SK-N-SH (cell line): ENCODE measurements around the gene LOXHD1. TPM values are rescaled to one million over a fixed set of nuclear protein-coding genes. Genes with fewer than 3 reads are reported as not detected.

Source experiments
- CTCF ChIA-PET: fragments of 300-600, 350-600 bp; formaldehyde crosslinking; extraction: SDS; loops from one replicate; lab custom pipeline; 2021; lab: Yijun Ruan, JAX
- POLR2A ChIA-PET: fragments of 350-600 bp; sonication (Branson Sonifier 250); formaldehyde crosslinking; extraction: SDS; loops from one replicate; lab custom pipeline; 2020; ENCODE audit warnings: antibody characterized with exemption, inconsistent platforms; lab: Yijun Ruan, JAX
- DNase-seq: peaks from one replicate; pipeline ENCODE4 v3.0.0; 2012
- H2AFZ ChIP-seq: fragments of 200-600 bp; sonication (generic); 2 replicates; pipeline ENCODE4 v1.8.1; 2016; ENCODE audit warnings: antibody characterized with exemption, mild to moderate bottlenecking, low read depth
- H3F3A ChIP-seq: fragments of 200-600 bp; sonication (generic); replicated peaks from 2 replicates; pipeline ENCODE3; 2016; ENCODE audit warnings: antibody characterized with exemption, mild to moderate bottlenecking; ENCODE audit not compliant: insufficient read depth
- H3K27ac ChIP-seq, 2 experiments: fragments of 200-500 bp in 1 of 2; fragments of 200-600 bp in 1 of 2; sonication (Bioruptor generic) in 1 of 2; sonication (generic), shearing (Covaris generic) in 1 of 2; 2 replicates each; pipeline versions ENCODE4 v1.5.1 to v1.6.1; 2014 to 2016; ENCODE audit warnings: low read depth in 2 of 2, inconsistent platforms in 1 of 2, low read length in 1 of 2, mild to moderate bottlenecking in 1 of 2, mixed read lengths in 1 of 2
- H3K27me3 ChIP-seq: fragments of 200-600 bp; sonication (generic), shearing (Covaris generic); 2 replicates; pipeline ENCODE4 v1.6.1; 2016; ENCODE audit warnings: mixed run types; ENCODE audit not compliant: insufficient read depth
- H3K36me3 ChIP-seq, 2 experiments: fragments of 200-500 bp in 1 of 2; fragments of 200-600 bp in 1 of 2; sonication (Bioruptor generic) in 1 of 2; sonication (generic) in 1 of 2; replicated peaks in 1 of 2; 2 replicates each; pipeline versions ENCODE3 to v1.5.1; 2014 to 2016; ENCODE audit warnings: low read length in 1 of 2, mild to moderate bottlenecking in 1 of 2; ENCODE audit not compliant: insufficient read depth in 2 of 2, control insufficient read depth in 1 of 2
- H3K4me1 ChIP-seq, 2 experiments: fragments of 200-500 bp in 1 of 2; fragments of 200-600 bp in 1 of 2; sonication (Bioruptor generic) in 1 of 2; sonication (generic), shearing (Covaris generic) in 1 of 2; 2 replicates each; pipeline versions ENCODE4 v1.5.1 to v1.6.1; 2014 to 2016; ENCODE audit warnings: low read depth in 1 of 2, low read length in 1 of 2, mixed run types in 1 of 2; ENCODE audit not compliant: insufficient read depth in 2 of 2, control insufficient read depth in 1 of 2
- H3K4me2 ChIP-seq: fragments of 200-600 bp; sonication (generic), shearing (Covaris generic); 2 replicates; pipeline ENCODE4 v1.6.1; 2017; ENCODE audit warnings: mixed run types
- H3K4me3 ChIP-seq, 2 experiments: fragments of 200-500 bp in 1 of 2; fragments of 200-600 bp in 1 of 2; sonication (Bioruptor generic) in 1 of 2; sonication (generic), shearing (Covaris generic) in 1 of 2; 2 replicates each; pipeline versions ENCODE4 v1.5.1 to v1.8.1; 2014 to 2016; ENCODE audit warnings: low read depth in 2 of 2, inconsistent platforms in 1 of 2, low read length in 1 of 2, mild to moderate bottlenecking in 1 of 2, mixed read lengths in 1 of 2, moderate library complexity in 1 of 2
- H3K79me2 ChIP-seq: fragments of 200-600 bp; sonication (generic); 2 replicates; pipeline ENCODE4 v1.8.1; 2017; ENCODE audit warnings: mild to moderate bottlenecking; ENCODE audit not compliant: insufficient read depth
- H3K9ac ChIP-seq: fragments of 200-600 bp; sonication (generic); 2 replicates; pipeline ENCODE4 v1.6.1; 2017; ENCODE audit warnings: mixed run types
- H3K9me2 ChIP-seq: fragments of 200-600 bp; sonication (generic); 2 replicates; pipeline ENCODE4 v1.6.1; 2017; ENCODE audit warnings: mixed run types
- H3K9me3 ChIP-seq: fragments of 200-600 bp; sonication (generic); 2 replicates; pipeline ENCODE4 v1.6.1; 2017; ENCODE audit warnings: mixed run types, mild to moderate bottlenecking, moderate library complexity
- H4K20me1 ChIP-seq: fragments of 200-600 bp; sonication (generic); 2 replicates; pipeline ENCODE4 v1.6.1; 2017; ENCODE audit warnings: mild to moderate bottlenecking, mixed run types; ENCODE audit not compliant: insufficient read depth
- CHD2 ChIP-seq: fragments of 150-350 bp; IDR thresholded peaks from 2 replicates; pipeline ENCODE4 v1.6.1; 2018; ENCODE audit warnings: low read length; ENCODE audit not compliant: partially characterized antibody
- ELF1 ChIP-seq: IDR thresholded peaks from 2 replicates; pipeline ENCODE4 v1.4.0; 2012
- EZH2phosphoT487 ChIP-seq: fragments of 200-600 bp; sonication (generic); IDR thresholded peaks from 2 replicates; pipeline ENCODE4 v1.6.1; 2017; ENCODE audit warnings: low read depth, mixed run types, mild to moderate bottlenecking, antibody characterized with exemption, moderate library complexity, borderline replicate concordance
- FOSL2 ChIP-seq: IDR thresholded peaks from 2 replicates; pipeline ENCODE4 v1.4.0; 2012; ENCODE audit warnings: low read depth, mild to moderate bottlenecking, moderate library complexity, borderline replicate concordance
- FOXJ3 ChIP-seq: sonication (generic); formaldehyde crosslinking; IDR thresholded peaks from 2 replicates; pipeline ENCODE4 v1.5.1; 2020; ENCODE audit warnings: mild to moderate bottlenecking, missing genetic modification reagents
- FOXM1 ChIP-seq: IDR thresholded peaks from 2 replicates; pipeline ENCODE4 v1.4.0; 2012; ENCODE audit warnings: low read depth, mild to moderate bottlenecking
- GABPA ChIP-seq: IDR thresholded peaks from 2 replicates; pipeline ENCODE4 v1.4.0; 2012; ENCODE audit warnings: low read depth, mild to moderate bottlenecking
- GATA2 ChIP-seq: sonication (generic); formaldehyde crosslinking; IDR thresholded peaks from 2 replicates; pipeline ENCODE4 v1.5.0; 2020; ENCODE audit warnings: mild to moderate bottlenecking, missing genetic modification reagents
- JUND ChIP-seq: IDR thresholded peaks from 2 replicates; pipeline ENCODE4 v1.4.0; 2012
- MEF2A ChIP-seq: IDR thresholded peaks from 2 replicates; pipeline ENCODE4 v1.4.0; 2012; ENCODE audit warnings: low read depth, borderline replicate concordance
- MXI1 ChIP-seq: IDR thresholded peaks from 2 replicates; pipeline ENCODE4 v1.6.1; 2012; ENCODE audit warnings: mild to moderate bottlenecking, low read depth, low read length, improper control_type of control experiment
- POLR2AphosphoS5 ChIP-seq: IDR thresholded peaks from 2 replicates; pipeline ENCODE4 v1.6.1; 2012; ENCODE audit warnings: low read depth, low read length
- RAD21 ChIP-seq: IDR thresholded peaks from 2 replicates; pipeline ENCODE4 v1.6.1; 2012; ENCODE audit warnings: mild to moderate bottlenecking, low read length
- RXRA ChIP-seq: IDR thresholded peaks from 2 replicates; pipeline ENCODE4 v1.4.0; 2012; ENCODE audit warnings: low read depth, mild to moderate bottlenecking, borderline replicate concordance
- SIN3A ChIP-seq: IDR thresholded peaks from 2 replicates; pipeline ENCODE4 v1.6.1; 2012; ENCODE audit warnings: low read depth, mild to moderate bottlenecking, low read length, moderate library complexity, borderline replicate concordance
- TEAD4 ChIP-seq: IDR thresholded peaks from 2 replicates; pipeline ENCODE4 v1.4.0; 2012; ENCODE audit warnings: mild to moderate bottlenecking, borderline replicate concordance; ENCODE audit not compliant: insufficient read depth
- YY1 ChIP-seq: IDR thresholded peaks from 2 replicates; pipeline ENCODE4 v1.4.0; 2012; ENCODE audit warnings: low read depth, mild to moderate bottlenecking
- WGBS: methylation state at CpG from one replicate; pipeline ENCODE4 v1.1.6; 2017; ENCODE audit warnings: low lambda C conversion rate; 5-methylcytosine and 5-hydroxymethylcytosine counted together
- polyA plus RNA-seq, 3 experiments: library from polyadenylated mRNA; depleted of rRNA; stranded (reverse); fragments of >200 nt; gene quantifications; 2 replicates each; pipeline ENCODE4 v1.2.3, GENCODE V29; 2012
- TF ChIP-seq, protein P1 (sequence below): IDR thresholded peaks from 2 replicates; pipeline ENCODE4 v1.6.1; 2012; ENCODE audit warnings: mild to moderate bottlenecking, low read depth, low read length, moderate library complexity
- TF ChIP-seq, protein P2 (sequence below): IDR thresholded peaks from 2 replicates; pipeline ENCODE4 v1.4.0; 2012; ENCODE audit warnings: low read depth, borderline replicate concordance
- TF ChIP-seq, protein P3 (sequence below): fragments of 150-350 bp; IDR thresholded peaks from 2 replicates; pipeline ENCODE4 v1.6.1; 2017; ENCODE audit warnings: antibody characterized with exemption, low read length, low read depth, borderline replicate concordance

The LOXHD1 gene
- polyA plus RNA-seq, 1 of the 3 experiments (the other 2 are of a cell fraction): not detected

DNA sequence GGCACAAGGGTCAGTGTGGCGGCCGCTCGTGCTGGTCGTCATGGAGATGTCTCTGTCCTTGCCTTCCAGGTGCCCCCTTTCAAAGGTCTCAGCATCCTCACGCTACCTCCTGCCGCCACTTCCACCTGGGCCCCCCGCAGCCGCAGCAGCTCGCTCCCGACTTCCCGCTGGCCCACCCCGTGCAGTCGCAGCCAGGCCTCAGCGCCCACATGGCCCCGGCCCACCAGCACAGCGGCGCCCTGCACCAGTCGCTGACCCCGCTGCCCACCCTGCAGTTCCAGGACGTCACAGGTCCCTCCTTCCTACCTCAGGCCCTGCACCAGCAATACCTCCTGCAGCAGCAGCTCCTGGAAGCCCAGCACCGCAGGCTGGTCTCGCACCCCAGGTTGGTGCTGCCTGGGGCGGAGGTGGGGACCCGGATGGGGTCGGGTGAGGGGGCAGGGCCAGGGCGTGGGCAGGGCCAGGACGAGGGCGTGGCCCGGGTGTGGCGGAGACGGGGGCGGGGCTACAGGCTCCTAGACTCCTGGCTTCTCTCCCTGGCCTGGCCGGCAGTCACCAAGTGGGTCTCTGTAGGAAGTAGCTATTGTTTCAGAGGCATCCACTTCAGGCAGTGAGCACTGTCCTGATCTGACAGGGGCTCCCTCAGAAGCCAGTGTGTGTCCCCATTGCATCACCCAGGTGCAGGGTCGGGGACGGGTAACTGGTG lies 223.7 kb downstream of the LOXHD1 start:
- no peaks in the 10 kb centered on the region for H3K9me3 ChIP-seq
- no peaks in the 10 kb centered on the region for H3K36me3 ChIP-seq
- no peak overlapping the region for H3K4me3 ChIP-seq
- H3K4me1 ChIP-seq: peaks cover 0 to 42% of the 10 kb centered on the region in 2 experiments; a peak in 2 of 4 replicates
- POLR2A ChIA-PET: no interaction called here
- no peaks in the 10 kb centered on the region for H3K9me2 ChIP-seq
- H3K9ac ChIP-seq: no peak overlapping the region
- no peaks in the 10 kb centered on the region for H4K20me1 ChIP-seq
- no peaks in the 10 kb centered on the region for H3F3A ChIP-seq
- no peaks in the 10 kb centered on the region for H3K27me3 ChIP-seq
- H3K4me2 ChIP-seq: no peak overlapping the region
- H3K27ac ChIP-seq: no peak overlapping the region; a peak in 1 of 4 replicates
- DNase-seq: no peak
- no peak for TF ChIP-seq SIN3A
- no peak for TF ChIP-seq POLR2AphosphoS5
- no peak for TF ChIP-seq FOXM1
- TF ChIP-seq RXRA: no peak
- TF ChIP-seq FOXJ3 (CRISPR knock-in tag): no peak
- TF ChIP-seq MXI1: no peak
- no peak for TF ChIP-seq JUND
- TF ChIP-seq, protein P1, sequence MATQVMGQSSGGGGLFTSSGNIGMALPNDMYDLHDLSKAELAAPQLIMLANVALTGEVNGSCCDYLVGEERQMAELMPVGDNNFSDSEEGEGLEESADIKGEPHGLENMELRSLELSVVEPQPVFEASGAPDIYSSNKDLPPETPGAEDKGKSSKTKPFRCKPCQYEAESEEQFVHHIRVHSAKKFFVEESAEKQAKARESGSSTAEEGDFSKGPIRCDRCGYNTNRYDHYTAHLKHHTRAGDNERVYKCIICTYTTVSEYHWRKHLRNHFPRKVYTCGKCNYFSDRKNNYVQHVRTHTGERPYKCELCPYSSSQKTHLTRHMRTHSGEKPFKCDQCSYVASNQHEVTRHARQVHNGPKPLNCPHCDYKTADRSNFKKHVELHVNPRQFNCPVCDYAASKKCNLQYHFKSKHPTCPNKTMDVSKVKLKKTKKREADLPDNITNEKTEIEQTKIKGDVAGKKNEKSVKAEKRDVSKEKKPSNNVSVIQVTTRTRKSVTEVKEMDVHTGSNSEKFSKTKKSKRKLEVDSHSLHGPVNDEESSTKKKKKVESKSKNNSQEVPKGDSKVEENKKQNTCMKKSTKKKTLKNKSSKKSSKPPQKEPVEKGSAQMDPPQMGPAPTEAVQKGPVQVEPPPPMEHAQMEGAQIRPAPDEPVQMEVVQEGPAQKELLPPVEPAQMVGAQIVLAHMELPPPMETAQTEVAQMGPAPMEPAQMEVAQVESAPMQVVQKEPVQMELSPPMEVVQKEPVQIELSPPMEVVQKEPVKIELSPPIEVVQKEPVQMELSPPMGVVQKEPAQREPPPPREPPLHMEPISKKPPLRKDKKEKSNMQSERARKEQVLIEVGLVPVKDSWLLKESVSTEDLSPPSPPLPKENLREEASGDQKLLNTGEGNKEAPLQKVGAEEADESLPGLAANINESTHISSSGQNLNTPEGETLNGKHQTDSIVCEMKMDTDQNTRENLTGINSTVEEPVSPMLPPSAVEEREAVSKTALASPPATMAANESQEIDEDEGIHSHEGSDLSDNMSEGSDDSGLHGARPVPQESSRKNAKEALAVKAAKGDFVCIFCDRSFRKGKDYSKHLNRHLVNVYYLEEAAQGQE: no peak
- no peak for TF ChIP-seq GATA2
- TF ChIP-seq ELF1: no peak
- TF ChIP-seq TEAD4: no peak
- no peak for TF ChIP-seq FOSL2
- TF ChIP-seq MEF2A: no peak
- TF ChIP-seq, protein P2, sequence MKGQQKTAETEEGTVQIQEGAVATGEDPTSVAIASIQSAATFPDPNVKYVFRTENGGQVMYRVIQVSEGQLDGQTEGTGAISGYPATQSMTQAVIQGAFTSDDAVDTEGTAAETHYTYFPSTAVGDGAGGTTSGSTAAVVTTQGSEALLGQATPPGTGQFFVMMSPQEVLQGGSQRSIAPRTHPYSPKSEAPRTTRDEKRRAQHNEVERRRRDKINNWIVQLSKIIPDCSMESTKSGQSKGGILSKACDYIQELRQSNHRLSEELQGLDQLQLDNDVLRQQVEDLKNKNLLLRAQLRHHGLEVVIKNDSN: no peak
- TF ChIP-seq RAD21: no peak
- TF ChIP-seq EZH2phosphoT487: no peak
- TF ChIP-seq CHD2: no peak
- TF ChIP-seq YY1: no peak
- TF ChIP-seq, protein P3, sequence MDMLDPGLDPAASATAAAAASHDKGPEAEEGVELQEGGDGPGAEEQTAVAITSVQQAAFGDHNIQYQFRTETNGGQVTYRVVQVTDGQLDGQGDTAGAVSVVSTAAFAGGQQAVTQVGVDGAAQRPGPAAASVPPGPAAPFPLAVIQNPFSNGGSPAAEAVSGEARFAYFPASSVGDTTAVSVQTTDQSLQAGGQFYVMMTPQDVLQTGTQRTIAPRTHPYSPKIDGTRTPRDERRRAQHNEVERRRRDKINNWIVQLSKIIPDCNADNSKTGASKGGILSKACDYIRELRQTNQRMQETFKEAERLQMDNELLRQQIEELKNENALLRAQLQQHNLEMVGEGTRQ: no peak
- TF ChIP-seq GABPA: no peak
- no peaks in the 10 kb centered on the region for H3K79me2 ChIP-seq
- CTCF ChIA-PET: interaction anchor here (1.0 to 1.9 kb wide), 2 partner anchors 151 to 484 kb away, joined by 3 to 7 read pairs; partner anchors contain the start of genes KATNAL2 and PIAS2
- H2AFZ ChIP-seq: no peak overlapping the region
- 88% methylated on average over 19 of the region's 35 CpGs for WGBS
